ENCODE results near the gene ARPC4.
"Not testable (repeated sequence)": the region's sequence is repeated elsewhere in the genome, so short reads cannot be mapped to it uniquely, and the experiment has no call there.

Gene ARPC4

DNA sequence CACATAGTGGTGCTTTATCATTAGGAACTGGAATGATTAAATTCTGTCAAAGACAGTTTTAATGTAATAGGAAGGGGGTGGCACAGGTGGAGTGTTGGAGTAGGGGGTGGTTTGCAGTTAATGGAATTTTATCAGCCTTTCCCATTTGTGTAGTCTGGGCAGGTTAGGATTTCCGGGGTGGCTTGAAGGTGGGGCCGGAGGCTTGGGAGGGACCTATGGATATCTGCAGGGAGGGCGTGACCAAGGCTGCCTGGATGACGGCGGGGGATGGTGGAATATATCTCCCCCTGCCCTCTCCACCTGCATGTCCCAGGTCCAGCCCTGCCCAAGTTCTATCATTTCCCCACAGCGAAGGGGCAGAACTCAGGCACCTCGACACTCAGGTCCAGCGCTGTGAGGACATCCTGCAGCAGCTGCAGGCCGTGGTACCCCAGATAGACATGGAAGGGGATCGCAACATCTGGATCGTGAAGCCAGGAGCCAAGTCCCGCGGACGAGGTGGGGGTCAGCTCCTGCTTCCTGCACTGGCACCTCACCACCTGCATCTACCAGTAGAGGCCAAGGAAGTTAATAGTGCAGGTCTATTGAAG lies 32.7 kb downstream of the ARPC4 start:
- no peak for DNase-seq

DNA sequence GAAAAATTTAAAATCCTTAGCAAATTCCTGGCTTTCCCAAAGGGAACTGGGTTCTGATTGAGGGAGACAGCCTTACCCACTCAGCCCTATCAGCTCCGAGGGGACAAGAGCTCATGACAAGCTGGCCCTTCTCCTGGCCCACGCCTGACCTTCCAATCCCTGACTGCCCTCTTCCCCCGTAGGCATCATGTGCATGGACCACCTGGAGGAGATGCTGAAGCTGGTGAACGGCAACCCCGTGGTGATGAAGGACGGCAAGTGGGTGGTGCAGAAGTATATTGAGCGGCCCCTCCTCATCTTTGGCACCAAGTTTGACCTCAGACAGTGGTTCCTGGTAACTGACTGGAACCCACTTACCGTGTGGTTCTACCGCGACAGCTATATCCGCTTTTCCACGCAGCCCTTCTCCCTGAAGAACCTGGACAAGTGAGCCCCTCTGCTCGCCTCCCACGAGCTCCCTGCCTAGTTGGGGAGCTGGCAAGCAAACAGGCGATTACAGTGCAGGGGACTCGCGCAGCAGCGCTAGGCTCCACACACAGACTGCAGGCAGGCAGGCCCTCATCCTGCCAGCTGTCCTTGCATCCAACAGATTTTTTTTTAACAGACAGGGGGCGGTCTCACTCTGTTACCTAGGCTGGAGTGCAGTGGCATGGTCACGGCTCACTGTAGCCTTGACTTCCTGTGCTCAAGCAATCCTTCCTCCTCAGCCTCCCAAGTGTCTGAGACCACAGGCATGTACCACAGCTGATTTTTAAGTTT lies 34.1 kb downstream of the ARPC4 start:
- no peak for DNase-seq

DNA sequence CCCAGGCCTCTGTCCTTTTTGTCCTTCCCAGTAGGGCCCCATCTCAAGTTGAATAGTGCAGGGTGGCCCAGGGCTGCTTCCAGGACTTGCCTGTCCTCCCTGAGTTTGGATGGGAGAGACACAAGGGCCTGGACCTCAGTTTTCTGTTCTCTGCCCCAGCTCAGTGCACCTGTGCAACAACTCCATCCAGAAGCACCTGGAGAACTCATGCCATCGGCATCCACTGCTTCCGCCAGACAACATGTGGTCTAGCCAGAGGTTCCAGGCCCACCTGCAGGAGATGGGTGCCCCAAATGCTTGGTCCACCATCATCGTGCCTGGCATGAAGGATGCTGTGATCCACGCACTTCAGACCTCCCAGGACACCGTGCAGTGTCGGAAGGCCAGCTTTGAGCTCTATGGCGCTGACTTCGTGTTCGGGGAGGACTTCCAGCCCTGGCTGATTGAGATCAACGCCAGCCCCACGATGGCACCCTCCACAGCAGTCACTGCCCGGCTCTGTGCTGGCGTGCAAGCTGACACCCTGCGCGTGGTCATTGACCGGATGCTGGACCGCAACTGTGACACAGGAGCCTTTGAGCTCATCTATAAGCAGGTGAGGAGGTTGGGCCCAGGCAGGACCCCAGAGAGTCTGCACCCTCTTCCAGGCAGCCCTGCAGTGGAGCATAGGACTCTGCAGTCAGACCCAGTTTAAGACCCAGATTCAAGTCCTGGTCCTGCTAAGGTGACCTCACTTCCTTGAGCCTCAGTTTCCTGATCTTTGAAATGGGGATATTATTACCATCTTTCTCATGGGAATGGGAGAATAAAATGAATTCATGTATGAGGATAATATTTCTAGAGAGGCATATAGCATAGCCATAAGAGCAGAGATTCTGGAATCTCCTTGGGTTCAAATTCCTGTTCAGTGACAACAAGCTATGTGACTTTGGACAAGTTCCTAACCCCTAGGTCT lies 36.2 kb downstream of the ARPC4 start:
- no peak for DNase-seq

DNA sequence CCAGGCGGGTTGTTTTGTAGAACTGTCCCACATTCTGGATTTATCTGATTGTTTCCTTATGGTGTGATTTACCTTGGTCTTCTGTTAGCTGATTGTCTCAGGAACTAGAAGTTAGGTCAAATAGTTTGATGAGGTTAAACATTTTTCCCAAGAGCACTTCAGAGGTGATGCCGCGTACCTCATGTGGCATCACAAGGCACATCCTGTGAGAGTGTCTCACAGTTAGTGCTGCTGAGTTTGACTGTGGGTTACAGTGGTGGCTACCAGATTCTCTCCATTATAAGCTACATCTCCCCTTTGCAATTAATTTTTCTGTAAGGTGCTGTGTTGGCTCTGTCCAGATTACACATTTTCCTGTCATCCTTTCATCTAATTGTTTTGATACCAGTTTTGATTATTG lies 38.4 kb downstream of the ARPC4 start:
- DNase-seq = no peak

DNA sequence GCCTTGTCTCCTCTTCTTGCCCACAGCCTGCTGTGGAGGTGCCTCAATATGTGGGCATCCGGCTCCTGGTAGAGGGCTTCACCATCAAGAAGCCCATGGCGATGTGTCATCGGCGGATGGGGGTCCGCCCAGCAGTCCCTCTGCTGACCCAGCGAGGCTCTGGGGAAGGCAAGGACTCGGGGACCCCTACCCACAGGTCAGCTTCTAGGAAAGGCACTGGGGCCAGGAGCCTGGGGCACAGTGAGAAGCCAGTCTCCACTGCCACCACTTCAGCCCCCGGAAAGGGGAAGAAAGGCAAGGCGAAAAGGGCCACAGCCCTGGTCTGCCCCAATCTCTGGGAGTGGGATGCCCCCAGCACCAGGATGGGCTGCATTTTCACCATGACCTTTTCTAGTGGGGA lies 40.2 kb downstream of the ARPC4 start:
- DNase-seq = no peak

DNA sequence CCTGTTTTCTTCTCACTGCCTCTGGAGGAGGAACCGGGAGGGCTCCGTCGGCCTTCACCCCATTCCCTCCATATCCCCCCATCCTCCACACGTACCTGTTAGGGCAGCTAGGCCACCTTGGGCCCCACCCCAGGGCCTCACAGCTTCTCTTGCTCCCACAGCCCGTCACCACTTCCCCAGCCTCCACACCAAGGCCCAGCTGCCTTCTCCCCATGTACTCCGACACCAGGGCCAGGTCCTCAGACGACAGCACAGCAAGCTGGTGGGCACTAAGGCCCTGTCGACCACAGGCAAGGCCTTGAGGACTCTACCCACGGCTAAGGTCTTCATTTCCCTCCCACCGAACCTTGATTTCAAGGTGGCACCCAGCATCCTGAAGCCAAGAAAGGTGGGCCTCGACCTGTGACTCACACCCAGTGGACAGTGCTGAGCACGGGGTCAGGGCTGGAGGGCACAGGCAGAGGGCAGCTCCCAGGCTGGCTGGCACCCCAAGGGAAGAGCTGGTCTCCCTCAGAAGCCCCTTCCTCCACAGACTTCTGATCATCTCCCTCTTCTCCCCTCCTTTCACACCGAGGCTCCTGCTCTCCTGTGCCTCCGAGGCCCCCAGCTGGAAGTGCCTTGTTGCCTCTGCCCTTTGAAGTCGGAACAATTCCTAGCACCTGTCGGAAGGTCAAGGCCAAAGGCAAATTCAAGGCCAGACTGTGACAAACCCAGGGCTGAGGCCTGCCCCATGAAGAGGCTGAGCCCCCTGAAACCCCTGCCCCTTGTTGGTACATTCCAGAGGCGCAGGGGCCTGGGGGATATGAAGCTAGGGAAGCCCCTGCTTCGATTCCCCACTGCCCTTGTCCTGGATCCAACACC lies 41.9 kb downstream of the ARPC4 start:
- no peak for DNase-seq

DNA sequence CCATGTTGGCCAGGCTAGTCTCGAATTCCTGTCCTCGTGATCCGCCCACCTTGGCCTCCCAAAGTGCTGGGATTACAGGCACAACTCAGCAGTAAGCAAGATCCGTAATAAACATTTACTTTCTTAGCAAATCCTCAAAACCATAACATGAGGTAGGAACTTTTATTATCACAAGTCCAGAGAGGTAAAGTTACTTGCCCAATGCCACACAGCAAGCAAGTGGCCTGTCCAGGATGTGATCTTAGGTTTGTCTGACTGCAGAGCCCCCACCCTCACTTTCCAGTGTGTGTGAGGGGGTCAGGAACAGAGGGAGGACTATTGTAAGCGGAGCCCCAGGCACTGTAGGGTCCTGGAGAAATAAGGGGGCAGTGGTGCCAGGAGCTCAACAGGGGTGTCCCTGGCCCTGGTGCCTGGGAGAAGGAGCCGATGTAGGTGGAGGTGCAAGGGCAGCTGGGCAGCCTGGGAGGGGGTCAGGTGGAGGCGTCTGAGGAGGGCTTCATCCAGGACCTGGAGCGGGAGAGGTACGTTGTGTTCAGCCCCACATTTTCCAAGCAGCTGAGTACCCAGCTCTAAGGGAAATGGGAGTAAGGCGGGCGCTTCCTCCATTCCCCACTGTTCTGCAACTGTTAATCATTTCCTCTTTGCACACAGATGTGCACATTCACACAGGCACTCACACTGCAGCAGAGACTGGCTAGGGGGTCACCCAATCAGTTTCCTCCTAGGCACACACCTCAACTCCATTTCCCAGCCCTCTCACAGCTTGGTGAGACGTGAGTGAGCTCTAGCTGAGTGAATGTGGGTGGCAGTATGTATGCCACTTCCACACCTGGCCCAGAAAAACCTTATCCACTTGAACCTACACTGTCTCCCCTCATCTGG lies 45.1 kb downstream of the ARPC4 start:
- DNase-seq = no peak

DNA sequence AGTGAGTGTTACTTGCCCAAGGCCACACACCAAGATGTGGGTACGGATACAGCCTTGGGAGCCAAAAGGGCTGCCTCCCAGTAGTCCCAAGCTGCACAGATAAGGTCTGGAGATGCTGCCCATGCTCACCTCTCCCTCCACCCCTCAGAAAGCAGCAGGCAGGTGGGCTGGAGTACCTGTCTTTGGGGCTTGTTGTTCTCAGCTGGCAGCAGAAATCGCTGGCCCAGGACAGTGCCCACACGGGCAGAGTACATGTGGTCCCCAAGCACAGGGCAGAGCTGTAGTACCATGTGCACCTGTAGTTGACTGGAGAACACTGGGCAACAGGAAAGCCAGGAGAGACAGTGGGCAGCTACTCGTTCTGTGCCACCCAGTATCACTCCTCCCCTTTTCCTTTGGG lies 46.0 kb downstream of the ARPC4 start:
- no peak for DNase-seq

DNA sequence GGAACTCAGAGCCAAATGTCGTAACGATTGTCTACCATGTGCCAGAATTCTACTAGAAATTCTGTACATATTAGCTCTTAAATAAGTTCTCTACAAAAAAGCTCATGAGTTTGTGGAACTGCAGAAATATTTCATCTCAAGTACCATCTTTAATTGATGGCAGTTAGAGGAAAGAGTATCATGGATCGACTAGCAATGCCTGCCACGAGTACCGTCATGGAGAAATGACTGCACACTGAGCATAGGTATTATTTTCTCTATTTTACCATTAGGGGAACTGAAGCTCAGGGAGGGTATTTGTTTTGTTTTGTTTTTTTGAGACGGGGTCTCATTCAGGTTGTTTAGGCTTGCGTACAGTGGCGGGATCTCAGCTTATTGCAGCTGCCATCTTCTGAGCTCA lies 48.1 kb downstream of the ARPC4 start:
- no peak for DNase-seq

DNA sequence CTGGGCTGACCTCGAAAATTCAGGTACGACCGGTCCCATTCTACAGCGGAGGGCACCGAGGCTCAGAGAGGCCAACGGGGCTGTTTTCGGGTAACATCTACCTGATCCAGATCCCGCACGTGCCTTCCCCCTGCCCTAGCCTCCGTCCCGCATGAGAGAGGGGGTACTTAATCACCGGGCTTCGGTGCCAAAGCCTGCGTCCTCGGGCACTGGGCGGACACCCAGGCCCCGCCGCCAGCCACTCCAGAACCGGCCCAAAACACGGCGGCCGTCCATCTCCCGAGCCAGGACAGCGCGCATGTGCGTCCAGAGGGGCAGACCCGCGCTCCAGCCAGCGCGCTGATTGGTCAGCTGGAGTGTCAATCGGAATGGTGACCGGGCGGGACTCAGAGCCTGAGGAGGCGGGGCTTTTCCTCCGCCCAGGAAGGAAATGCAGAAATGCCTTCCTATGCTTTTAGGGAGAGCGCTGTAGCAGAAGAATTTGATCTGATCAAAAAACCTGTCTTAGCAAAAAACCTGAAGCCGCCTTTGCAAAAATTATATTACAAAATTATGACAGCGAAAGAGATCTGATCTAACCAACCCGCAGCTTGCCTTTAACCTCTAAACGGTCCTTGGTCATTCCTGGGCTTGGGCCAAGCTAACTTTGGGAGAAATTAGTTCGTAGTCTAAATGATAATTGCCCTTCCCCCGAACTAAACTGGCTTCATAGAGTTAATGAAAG lies 51.0 kb downstream of the ARPC4 start, which contains the start of gene RPUSD3:
RPUSD3 (minus strand) TSS at position 294 of the 724 bp plus-strand sequence; CDS start at position 276, 18 bp downstream.
- DNase-seq = peak; percentile 72 to 96 (median 94)

DNA sequence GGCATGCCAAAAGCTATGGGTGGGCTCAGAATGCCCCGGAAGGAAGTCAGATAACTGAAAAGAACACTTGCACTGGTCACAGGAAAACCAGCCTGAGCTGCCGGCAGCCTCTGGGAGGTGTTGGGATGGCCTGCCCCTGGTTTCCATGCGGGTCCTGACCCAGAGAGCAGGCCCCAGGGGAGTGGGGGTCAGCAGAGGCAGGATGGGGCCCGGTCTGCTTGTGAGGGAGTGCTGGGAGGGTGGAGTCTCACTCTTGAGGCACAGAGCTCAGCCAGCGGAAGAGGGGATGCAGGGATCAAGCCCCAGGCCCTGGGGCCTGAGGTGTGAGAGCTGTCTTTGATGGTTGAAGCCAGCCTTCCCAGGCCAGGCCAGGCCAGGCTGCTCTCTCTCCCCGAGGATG lies 53.3 kb downstream of the ARPC4 start:
- DNase-seq = no peak

DNA sequence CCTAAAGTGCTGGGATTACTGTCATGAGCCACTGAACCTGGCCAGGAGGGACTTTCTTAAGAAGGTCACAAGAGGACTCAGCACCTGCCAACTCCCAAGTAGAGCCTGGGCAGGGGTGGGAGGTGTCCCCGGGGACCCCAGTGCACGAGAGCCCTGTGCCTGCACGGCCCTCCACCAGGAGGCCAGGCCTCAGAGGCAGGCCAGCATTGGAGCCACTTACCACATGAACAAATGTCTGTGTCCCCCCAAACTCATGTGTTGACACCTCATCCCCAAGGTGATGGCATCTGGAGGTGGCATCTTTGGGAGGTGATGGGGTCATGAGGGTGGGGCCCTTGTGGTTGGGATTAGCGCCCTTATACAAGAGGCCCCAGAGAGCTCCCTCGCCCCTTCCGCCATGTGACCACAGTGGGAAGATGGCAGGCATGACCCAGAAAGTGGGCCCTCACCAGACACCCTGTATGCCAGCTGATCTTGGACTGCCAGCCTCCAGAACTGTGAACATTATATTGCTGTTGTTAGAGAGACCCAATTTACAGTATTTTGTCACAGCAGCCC lies 54.1 kb downstream of the ARPC4 start:
- no peak for DNase-seq

DNA sequence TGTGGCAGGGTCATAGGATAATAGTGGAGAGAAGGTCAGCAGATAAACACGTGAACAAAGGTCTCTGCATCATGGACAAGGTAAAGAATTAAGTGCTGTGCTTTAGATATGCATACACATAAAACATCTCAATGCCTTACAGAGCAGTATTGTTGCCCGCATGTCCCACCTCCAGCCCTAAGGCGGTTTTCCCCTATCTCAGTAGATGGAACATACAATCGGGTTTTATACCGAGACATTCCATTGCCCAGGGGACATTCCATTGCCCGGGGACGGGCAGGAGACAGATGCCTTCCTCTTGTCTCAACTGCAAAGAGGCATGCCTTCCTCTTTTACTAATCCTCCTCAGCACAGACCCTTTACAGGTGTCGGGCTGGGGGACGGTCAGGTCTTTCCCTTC lies 55.0 kb downstream of the ARPC4 start:
- not testable (repeated sequence) for DNase-seq

DNA sequence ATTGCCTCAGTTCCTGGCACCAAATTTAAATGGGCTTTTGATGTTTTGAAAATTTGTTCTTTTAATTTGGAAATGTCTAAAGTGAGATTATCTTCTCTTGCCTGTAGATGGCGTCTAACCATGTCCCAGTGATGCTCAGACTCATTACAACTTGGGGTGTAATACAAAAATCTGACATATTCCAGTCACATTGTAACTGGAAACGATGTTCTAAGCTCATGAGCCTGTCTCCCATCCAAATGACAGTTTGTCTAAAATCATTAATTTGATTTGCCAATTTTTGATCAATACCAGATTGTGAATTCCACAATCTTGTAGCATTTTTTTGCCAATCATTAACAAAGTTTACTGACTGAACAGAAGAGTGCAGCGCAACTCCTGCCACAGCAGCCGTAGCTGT lies 56.0 kb downstream of the ARPC4 start:
- DNase-seq = not testable (repeated sequence)

DNA sequence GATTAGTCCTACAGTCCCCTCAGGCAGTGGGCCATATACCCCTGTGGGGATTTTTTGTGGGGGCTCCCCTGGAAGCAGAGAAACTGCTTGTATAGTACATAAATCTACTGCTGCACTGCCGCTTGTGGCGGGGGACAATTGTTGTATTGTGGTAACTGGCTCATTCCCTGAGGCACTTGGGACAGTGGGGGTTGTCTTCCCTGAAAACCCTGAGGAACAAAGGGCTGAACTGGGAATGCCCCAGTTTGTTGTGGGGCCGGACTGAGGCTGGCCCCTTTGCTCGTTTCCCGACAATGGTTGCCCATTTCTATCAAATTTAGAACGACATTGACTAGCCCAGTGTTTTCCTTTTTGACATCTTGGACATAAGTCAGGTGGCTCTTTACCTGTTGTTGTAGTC lies 58.5 kb downstream of the ARPC4 start:
- DNase-seq = peak in 1 of 14 donors; percentile 37

DNA sequence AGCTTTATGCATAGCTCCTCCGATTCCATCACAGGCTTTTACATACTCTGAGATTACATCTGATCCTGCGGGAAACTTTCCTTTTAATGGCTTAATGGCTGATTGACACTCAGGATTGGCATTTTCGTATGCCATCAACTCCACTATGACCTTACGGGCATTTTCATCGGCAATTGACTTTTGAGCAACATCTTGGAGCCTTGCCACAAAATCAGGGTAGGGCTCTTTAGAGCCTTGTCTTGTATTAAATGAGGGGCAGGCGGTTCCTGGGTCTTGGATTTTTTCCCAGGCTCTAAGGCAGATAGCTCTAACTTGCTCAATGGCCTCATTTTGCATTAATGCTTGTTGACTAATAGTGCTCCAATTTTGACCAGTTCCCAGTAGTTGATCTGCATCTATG lies 59.0 kb downstream of the ARPC4 start:
- not testable (repeated sequence) for DNase-seq

DNA sequence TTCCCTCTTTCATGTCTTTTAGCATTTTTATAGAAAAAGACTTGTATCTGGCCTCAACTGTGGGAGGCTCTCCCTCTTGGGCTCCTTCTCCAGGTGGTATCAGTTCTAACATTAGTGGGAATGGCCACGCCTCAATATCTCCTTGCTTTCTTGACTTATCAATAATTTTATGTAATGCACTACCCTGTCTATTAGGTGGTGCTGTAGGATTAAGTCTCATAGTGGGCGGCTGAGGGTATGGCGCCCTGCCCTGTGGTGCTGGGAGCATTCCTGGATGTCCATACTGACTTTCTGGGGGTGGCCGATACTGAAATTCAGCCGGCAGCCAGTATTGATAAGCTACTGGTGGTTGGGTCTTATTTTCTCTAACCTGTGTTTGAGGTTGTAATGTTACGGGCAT lies 59.6 kb downstream of the ARPC4 start:
- no peak for DNase-seq

DNA sequence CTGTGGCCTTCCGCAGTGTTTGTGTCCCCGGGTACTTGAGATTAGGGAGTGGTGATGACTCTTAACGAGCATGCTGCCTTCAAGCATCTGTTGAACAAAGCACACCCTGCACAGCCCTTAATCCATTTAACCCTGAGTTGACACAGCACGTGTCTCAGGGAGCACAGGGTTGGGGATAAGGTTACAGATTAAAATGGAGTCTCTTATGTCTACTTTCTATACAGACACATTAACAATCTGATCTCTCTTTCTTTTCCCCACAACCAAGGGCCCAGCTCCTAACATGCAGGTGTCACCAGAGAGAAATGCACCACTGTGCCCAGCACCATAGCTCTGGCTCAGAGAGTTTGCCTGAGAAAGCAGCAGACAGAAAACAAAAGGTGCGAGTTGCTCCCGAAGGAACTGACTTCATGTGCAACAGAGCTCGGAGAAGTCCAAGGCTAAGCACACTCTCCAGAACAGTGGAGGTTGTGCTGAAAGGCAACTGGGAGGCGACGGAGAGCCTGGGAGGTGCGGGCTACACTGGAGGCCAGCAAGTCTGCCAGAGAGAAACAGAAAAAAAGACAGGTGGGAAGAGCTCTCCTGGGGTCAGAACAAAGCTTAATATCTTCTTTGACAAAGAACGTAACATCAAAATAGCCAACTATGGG lies 61.5 kb downstream of the ARPC4 start:
- DNase-seq = not testable (repeated sequence)

DNA sequence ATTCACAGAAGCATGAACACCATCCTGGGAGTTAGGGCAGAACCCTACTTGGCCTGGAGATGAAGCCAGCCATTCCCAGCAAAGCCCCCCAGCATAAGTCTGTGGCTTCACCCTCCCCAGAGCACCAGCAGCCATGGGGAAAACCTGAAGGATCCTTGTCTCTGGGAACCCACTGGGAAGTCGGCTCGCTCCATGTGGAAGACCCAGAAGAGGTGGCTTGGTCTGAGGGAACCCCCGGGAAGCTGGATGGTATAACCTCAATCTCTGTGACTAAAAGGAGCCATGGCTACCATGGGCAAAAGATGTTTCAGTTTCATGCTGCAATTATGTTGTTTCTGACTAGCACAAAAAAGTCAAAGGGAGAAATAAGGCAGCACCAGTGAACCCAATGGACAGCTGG lies 62.7 kb downstream of the ARPC4 start:
- no peak for DNase-seq

All from C1 segment of cervical spinal cord (tissue), 14 donors.